ENCODE data around the gene PHOSPHO1.

GRCh38 chr17:49231563-49231894 is 942 bp upstream of the PHOSPHO1 start:
- TF ChIP-seq POLR2AphosphoS5 (IDR thresholded peaks at IDR 0.05; ENCODE audit: low read depth, low read length): no peak
- no peak for TF ChIP-seq POLR2A (IDR thresholded peaks at IDR 0.05; ENCODE audit: low read depth, low read length)
- no peak for TF ChIP-seq TAF1 (IDR thresholded peaks at IDR 0.05; ENCODE audit: borderline replicate concordance, low read depth, low read length)
